Fibroblast of the aortic adventitia (primary cell): Measurements from ENCODE around the gene C10orf90. TPM values are rescaled to one million over a fixed set of nuclear protein-coding genes. Genes with fewer than 3 reads are reported as not detected.

Experiments used
- DNase-seq: peaks from one replicate; pipeline ENCODE4 v3.0.0-alpha.2; 2010; ENCODE audit warnings: low read depth
- H3K4me3 ChIP-seq: 2 replicates; pipeline ENCODE4 v1.5.1; 2011; ENCODE audit warnings: low read depth, mild to moderate bottlenecking, control low read depth, low read length, moderate library complexity
- total RNA-seq: library from RNA; depleted of rRNA; stranded (reverse); fragments of >200 nt; gene quantifications from 2 replicates; pipeline ENCODE4 v1.2.3, GENCODE V29; 2012; ENCODE audit warnings: low replicate concordance
- TF ChIP-seq, protein P1 (sequence below): IDR thresholded peaks from 2 replicates; pipeline ENCODE4 v1.5.1; 2011; ENCODE audit warnings: mild to moderate bottlenecking, low read length, control low read depth, inconsistent platforms; ENCODE audit not compliant: insufficient read depth

Gene C10orf90
- total RNA-seq, 1 donor, result 1.1 TPM

DNA sequence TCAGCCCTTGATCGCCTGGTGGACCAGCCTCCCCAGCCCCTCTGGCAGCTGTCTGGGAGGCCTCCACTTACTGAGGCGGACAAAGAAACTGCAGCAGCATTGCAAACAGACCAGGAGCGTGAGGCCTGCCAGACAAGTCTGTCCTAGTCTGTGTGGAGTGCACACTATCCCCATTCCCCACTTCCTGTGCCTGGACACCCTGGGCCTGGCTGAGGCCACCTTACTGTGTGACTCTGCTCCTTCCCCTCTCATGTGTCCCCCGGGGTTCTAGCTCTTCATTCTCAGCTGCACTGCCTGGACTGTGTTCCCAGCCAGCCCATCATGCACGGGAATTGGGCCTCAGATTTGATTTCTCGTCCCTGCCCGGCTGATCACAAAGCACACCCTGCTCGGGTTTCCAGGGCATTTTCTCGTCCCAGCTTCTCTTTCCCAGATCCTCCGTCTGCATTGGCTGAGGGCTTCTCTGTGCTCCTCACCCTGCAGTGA, 16.7 kb upstream of the C10orf90 start:
- TF ChIP-seq, protein P1, sequence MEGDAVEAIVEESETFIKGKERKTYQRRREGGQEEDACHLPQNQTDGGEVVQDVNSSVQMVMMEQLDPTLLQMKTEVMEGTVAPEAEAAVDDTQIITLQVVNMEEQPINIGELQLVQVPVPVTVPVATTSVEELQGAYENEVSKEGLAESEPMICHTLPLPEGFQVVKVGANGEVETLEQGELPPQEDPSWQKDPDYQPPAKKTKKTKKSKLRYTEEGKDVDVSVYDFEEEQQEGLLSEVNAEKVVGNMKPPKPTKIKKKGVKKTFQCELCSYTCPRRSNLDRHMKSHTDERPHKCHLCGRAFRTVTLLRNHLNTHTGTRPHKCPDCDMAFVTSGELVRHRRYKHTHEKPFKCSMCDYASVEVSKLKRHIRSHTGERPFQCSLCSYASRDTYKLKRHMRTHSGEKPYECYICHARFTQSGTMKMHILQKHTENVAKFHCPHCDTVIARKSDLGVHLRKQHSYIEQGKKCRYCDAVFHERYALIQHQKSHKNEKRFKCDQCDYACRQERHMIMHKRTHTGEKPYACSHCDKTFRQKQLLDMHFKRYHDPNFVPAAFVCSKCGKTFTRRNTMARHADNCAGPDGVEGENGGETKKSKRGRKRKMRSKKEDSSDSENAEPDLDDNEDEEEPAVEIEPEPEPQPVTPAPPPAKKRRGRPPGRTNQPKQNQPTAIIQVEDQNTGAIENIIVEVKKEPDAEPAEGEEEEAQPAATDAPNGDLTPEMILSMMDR, result no peak
- DNase-seq, result no peak

DNA sequence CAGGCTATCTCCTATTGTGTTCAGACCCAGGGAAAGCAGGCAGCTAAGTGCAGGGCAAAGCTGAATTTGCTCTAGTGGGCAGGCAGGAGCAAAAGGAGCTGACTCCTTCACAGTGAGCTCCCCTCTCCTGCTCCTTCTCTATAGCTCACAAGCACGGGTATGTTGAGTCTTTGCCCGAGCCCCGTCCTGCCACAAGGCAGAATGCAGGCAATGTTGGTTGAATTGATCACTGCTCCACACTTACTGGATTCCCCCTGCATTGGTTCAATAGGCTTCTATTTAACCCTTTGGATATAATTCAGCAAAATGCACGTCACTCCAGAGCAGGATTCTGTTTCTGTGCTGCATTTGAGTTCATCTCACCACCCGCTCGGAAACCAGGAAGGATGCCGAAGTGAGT, 16.2 kb upstream of the C10orf90 start:
- DNase-seq, result no peak
- TF ChIP-seq, protein P1, result no peak
- H3K4me3 ChIP-seq, result no peak overlapping the region

More for the DNA sequence above, 16.7 kb upstream of the C10orf90 start:
- H3K4me3 ChIP-seq, result no peak overlapping the region

DNA sequence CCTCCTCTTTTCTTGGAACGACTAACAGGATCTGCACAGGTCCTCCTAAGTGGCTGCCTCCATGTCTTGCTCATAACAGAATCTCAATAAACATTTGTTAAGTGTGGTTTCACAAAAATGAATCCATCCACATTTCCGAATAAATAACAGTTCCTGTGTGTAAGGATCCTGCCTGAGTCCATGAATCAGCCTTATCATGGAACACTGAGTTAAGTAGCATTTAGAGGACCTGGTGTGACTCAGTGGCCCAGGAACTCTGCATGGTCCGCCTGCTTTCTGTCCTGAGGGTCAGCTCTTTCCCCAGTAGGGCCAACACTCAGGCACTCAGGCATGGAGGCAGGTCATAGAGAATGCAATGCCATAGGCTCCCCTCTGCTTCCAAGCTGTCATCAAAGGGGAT, 15.8 kb upstream of the C10orf90 start:
- H3K4me3 ChIP-seq, result no peak overlapping the region
- TF ChIP-seq, protein P1, result no peak
- DNase-seq, result peak; percentile 1

DNA sequence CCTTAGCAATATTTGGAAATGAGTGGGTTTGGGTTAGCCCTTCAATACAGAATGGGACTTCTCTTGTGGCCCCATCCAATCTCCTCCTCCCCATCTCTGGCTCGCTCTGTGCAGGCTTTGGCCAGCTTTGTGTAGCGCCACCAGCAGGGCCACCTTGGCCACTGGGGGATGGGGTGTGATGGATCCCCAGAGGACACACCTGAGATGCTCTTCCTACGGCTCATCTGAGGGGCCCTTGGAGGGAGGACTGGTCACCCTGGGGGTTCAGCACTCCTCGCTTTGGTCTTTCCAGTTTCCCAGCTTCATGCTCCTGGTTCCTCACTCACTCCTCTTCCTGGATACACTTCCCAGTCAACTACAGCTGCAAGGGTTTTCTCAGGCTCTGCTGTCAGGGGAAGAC, 15.3 kb upstream of the C10orf90 start:
- TF ChIP-seq, protein P1, result no peak
- no peak overlapping the region for H3K4me3 ChIP-seq
- DNase-seq, result no peak

DNA sequence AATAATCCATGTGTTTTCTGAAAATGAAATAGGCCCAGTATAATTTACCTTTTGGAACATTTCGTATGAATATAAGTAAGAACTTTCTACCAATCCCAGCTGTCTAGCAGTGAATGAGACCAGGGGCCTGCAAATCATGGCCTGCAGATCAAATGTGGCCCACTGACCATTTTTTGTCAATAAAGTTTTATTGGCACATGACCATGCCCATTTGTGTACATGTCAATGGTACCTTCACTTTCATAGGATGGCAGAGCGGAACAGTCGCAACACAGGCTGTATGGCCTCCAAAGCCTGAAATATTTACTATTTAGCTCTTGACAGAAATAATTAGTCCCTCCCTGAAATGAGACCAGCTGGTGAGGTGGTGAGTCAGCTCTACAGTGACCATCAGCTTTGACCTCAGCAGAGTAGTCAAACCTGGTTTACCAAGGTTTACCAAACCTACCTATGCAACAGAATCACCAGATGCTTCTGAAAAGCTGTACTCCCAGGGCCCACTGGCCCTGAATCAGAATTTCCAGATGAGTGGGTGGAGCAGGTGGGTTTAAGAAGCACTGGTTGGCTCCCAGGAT, 13.8 kb upstream of the C10orf90 start:
- TF ChIP-seq, protein P1, result no peak
- no peak overlapping the region for H3K4me3 ChIP-seq
- no peak for DNase-seq

DNA sequence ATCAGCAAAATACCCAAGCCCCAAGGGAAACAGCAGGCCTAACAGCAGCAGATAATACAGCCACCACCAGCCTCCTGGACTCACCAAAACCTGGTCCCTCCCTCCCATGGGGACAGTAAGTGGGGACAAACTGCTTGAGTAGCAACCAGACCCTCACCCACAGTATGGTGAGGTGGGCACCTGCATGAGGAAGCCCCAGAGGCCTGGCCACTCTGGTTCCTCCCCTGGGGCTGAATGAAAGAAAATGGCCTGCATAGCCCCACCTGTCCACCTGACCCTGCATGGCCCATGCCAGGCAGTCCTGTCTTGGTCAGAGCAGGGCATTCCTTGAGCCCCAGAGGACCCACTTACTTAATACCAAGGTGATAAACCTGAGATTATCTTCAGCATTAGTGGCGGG, 13.0 kb upstream of the C10orf90 start:
- DNase-seq, result no peak
- no peak overlapping the region for H3K4me3 ChIP-seq
- TF ChIP-seq, protein P1, result no peak
